Fibroblast of pulmonary artery (primary cell): ENCODE results near the gene STXBP4.

Experiments used
- DNase-seq: peaks from one replicate; pipeline ENCODE4 v3.0.0-alpha.2; 2010; ENCODE audit warnings: low read depth
- H3K4me3 ChIP-seq: replicated peaks from 2 replicates; pipeline ENCODE4 v1.5.1; 2011; ENCODE audit warnings: low read depth, mild to moderate bottlenecking, control low read depth, low read length, moderate library complexity
- CTCF ChIP-seq: IDR thresholded peaks from 2 replicates; pipeline ENCODE4 v1.5.1; 2011; ENCODE audit warnings: mild to moderate bottlenecking, control low read depth, low read length, inconsistent platforms; ENCODE audit errors: missing control alignments

STXBP4 gene

GRCh38 chr17:55154101-55154500 lies 185.5 kb downstream of the STXBP4 start:
- no peak for DNase-seq
- no peak overlapping the region for H3K4me3 ChIP-seq
- no peak for TF ChIP-seq CTCF

- DNase-seq, result no peak
- no peak for TF ChIP-seq CTCF
- no peak overlapping the region for H3K4me3 ChIP-seq
These were observed 187.4 kb downstream of the STXBP4 start for GRCh38 chr17:55155856-55156560.

- TF ChIP-seq CTCF, result no peak
- H3K4me3 ChIP-seq, result no peak overlapping the region
- DNase-seq, result peak; percentile 18
These were observed 188.6 kb downstream of the STXBP4 start for GRCh38 chr17:55157165-55157564.

GRCh38 chr17:55158439-55158838 lies 189.9 kb downstream of the STXBP4 start:
- no peak overlapping the region for H3K4me3 ChIP-seq
- no peak for TF ChIP-seq CTCF
- DNase-seq, result peak; percentile 44

- DNase-seq, result peak; percentile 24
- TF ChIP-seq CTCF, result no peak
- no peak overlapping the region for H3K4me3 ChIP-seq
These were observed 190.7 kb downstream of the STXBP4 start for GRCh38 chr17:55159251-55159650.

GRCh38 chr17:55160501-55160900 lies 191.9 kb downstream of the STXBP4 start:
- TF ChIP-seq CTCF, result no peak
- no peak overlapping the region for H3K4me3 ChIP-seq
- no peak for DNase-seq

GRCh38 chr17:55161935-55162555 lies 193.5 kb downstream of the STXBP4 start:
- TF ChIP-seq CTCF, result no peak
- H3K4me3 ChIP-seq, result no peak overlapping the region
- DNase-seq, result peak; percentile 72
